Dermis microvascular lymphatic vessel endothelial cell (primary cell): ENCODE data around the gene CACNA1E. TPM values are rescaled to one million over a fixed set of nuclear protein-coding genes. Genes with fewer than 3 reads are reported as not detected.

ENCODE experiments used
- DNase-seq, 2 donors: peaks; one replicate each; pipeline versions ENCODE4 v3.0.0 to v3.0.0-alpha.2; 2010; ENCODE audit warnings: low read depth in 2 of 2
- total RNA-seq: library from RNA; depleted of rRNA; stranded (reverse); fragments of >200 nt; gene quantifications from 2 replicates; pipeline ENCODE4 v1.2.1, GENCODE V29; 2014

The CACNA1E gene
- under 0.01 TPM in 2 replicates for total RNA-seq

DNA sequence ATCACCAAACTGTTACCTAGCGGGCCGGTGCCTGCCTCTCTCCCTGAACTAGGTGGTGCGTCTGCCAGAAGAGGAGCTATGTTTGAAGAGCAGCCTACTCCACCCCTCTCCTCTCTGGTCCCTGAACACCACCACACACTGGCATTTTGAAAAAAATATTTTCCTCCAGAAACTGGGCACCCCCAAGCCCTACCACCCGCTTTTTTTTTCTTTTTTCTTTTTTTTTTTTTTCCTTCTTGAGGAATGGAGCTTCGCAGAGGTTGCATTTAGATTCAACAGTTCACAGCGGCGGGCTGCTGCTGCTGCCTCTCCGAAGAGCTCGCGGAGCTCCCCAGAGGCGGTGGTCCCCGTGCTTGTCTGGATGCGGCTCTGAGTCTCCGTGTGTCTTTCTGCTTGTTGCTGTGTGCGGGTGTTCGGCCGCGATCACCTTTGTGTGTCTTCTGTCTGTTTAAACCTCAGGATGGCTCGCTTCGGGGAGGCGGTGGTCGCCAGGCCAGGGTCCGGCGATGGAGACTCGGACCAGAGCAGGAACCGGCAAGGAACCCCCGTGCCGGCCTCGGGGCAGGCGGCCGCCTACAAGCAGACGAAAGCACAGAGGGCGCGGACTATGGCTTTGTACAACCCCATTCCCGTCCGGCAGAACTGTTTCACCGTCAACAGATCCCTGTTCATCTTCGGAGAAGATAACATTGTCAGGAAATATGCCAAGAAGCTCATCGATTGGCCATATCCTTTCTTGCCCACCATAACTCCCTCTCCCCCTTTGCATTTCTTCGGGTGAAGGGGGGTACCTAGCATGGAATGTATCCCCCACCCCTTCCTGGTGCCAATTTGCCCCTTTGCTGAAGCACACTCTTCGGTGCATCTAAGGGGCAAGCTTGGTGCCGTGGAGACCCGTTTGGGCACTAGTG is at the start of gene CACNA1E:
Gene CACNA1E, plus strand, starts transcription at position 233 of the 911 bp plus-strand sequence. Its CDS starts 228 bp downstream, at position 461.
- DNase-seq, result no peak

DNA sequence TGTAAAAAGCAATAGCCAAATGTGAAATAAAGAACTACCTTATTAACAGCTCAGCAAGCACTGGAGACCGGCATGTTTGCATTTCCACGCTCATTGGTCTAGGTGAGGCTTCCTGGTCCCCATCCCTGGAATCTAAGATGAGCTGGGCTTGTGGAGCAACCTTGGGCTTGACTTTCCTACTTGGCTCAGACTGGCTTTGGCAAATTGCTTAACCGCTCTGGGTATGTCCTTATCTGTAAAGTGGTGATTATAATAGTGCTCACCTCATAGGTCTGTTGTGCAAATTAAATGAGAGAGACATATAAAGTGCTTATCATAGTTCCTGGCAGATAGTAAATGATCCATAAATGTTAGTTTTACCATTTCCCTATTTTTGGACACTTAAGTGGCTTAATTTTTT is 49.4 kb upstream of the CACNA1E start:
- no peak for DNase-seq

DNA sequence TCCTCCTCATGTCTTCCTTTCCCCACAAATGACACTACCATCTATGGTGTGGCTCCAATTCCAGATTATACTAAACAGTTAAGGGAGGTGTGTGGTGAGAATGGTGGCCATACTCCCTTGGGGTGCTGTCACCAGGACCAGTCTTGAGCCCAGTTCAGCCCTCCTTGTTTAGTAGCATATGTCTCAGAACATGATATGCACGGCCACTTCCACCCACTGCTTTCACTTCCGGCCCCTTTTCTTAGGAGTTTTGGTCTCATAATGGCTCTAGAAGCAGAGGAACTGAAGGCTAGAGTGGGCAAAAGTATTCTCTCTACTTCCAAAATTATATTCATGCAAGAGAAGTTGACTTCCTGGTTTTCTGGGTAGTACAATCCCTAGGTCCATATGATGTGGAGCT is 45.3 kb upstream of the CACNA1E start:
- DNase-seq, result no peak

DNA sequence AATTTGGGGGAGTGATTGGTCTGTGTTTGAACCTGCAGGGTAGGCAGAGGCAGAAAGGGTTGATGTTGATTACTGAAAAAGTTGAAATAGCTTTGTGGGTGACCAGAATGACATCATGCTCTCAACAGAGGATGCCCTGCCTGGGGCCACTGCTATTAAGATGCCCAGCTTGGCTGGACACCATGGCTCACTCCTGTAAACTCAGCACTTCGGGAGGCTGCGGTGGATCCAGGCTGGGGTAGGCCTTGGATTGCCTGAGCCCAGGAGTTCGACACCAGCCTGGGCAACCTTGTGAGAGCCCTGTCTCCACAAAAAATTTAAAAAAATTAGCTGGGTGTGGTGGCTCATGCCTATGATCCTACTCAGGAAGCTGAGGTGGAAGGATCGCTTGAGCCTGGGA is 42.8 kb upstream of the CACNA1E start:
- no peak for DNase-seq

DNA sequence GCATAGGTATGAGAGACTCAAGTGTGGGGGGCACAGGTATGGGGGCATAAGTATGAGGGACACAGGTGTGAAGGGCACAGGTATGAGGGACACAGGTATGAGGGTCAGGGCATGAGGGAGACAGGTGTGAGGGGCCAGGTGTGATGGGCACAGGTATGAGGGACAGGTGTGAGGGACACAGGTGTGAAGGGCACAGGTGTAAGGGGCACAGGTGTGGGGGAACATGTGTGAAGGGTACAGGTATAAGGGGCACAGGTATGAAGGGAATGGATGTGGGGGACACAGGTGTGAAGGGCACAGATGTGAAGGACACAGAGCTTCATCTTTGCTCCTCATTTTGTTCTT is 41.2 kb upstream of the CACNA1E start:
- no peak for DNase-seq

DNA sequence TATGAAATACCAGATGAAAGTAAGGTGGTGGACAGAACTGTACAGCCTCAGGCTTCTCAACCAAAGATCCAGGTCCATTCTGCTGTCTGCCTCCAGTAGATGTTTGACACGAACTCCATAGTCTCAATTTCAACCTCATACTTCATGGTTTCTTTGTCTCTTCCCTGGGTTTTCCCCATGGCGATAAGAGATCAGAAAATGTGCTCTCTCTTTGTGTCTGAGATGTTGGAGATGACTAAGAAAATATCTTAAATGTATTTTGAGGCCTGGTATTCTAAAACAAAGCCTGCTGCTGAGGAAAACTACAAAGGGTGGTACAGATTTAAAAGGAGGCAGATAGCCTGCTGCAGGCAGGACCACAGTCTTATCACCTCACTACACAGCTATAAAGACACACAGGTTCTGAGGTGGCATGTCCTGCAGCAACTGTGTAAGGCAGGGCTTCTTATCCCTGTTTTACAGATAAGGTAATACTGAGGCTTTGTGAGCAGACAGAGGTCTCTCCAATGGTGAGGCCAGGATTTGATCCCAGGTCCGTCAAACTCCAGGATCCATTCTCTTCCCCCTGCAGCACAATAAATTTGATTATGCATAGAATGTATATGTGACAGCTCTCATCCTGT is 40.0 kb upstream of the CACNA1E start:
- no peak for DNase-seq

DNA sequence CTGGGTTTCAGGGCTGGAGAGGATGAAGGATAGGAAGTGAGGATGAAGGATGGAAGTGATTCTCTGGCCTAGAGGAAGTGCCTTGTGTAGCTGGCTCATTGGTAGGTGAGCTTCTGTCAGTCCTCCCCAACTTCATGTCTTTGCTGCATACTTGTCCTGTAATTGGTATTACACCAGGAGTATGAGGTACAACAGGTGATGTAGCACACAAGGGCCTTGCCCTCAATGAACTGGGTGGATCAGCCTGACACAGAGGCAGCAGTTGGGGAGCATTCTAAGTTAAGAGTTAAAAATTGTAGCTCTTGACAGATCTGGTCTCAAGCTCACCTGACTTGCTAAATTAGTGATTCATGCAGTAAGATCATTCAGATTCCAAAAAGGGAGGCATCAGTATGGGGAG is 37.9 kb upstream of the CACNA1E start:
- DNase-seq, result no peak

DNA sequence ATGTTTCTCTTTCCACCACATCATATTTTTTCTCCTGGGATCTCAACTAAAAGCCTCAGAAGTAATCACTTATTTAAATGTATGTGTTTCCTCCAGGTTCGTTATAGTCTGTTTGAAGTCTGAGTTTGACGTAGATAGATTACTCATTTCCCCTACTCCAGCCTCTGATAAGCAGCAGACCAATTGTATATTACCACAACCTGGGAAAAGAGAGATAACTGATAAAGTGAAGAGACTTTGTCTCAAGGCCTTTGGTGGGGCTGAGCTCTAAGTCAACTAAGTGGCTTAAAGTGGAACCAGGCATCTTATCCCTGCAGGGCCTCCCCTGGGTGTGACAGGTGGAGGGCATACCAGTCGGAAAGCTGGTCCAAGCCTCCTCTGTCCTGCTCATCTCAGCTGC is 34.9 kb upstream of the CACNA1E start:
- no peak for DNase-seq

DNA sequence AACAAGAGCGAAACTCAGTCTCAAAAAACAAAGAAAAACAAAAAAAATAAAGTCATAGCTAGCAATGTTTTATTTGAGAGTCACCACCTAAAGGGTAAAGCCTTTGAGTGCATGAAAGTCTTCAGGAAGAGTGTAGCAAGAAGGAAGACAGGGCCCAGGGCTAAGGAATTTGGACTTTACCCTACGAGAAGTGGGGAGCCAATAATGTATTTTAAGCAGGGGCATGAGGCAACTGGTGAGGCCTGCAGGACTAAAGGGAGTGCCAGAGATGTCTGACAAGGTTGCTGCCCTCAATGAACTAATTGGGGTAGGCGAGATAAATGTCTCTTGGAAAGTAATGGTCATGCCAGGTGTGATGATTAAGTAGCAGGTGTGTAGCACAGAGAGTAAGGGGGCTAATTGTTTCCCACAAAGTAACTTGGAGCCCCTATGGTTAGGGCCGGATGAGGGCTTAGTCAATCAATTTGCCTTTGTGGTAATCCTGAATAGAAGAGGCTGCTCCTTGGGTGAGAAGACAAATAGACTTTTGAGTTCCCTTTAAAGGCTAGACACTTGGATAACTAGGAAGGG is 31.6 kb upstream of the CACNA1E start:
- no peak for DNase-seq

DNA sequence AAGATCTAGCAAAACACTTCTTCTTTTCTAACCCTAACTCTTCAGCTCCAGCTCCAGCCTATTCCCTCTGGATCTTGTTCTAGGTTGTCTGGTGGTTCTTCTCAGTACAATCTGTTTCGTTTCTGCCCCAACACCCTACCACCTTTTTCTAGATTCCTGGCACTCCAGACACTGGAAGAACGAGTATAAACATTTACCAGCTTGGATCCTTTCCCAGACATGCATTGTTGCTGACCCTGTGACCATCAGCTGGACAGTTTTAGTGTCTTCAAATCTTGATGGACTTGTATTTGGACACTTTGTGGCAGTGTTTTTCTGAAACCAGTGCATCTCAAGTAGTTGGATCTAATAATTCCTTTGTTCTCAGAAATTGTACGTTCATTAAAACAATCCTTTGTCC is 30.6 kb upstream of the CACNA1E start:
- DNase-seq, result no peak

DNA sequence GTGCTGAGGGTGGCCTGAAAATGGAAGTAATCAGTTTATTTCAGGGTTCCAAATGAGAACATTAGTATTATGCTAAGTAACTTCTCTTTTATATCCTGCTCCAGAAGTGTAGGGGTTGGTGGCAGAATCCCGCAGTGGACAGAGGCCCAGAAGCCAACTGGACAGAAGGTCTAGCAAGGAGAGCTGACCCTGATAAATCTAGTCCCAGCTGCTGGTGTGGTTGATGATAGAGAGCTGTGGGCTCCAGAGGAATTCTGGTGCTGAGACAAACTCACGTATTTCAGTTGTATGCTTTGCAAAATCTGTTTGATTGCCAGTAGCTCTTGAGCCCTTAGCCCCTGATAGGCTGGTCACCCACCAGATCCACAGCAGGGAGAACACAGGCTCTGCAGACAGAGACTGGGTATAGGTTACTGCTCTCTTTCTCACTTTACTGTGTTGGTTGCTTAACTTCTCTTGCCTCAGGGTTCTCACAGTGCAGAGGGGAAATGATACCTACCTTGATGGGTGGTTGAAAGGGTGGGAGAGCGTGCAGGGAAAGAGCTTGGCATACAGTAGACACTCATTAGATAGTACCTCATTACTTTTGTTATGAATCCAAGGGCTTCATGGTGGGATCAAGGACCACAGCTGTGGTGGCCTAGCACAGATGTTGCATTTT is 29.6 kb upstream of the CACNA1E start:
- no peak for DNase-seq

DNA sequence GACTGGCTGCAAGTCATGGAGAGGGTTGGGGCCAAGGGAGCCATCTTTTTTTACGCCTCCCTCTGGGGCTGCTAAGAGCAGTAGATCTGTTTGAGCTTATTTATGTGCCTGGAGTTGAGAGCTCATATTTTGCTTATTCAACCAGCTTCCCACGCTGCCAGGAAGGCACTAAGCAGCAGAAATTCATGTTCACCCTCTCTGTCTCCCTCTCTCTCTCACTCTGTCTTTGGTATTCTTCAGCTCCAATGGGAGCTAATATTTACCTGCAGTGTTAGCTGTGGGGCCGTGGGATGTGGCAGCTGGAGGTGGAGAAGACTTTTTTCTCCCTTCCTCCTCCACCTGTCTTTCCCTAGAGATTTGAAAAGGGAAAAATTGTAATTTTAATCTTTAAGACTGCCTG is 26.8 kb upstream of the CACNA1E start:
- DNase-seq, result no peak

DNA sequence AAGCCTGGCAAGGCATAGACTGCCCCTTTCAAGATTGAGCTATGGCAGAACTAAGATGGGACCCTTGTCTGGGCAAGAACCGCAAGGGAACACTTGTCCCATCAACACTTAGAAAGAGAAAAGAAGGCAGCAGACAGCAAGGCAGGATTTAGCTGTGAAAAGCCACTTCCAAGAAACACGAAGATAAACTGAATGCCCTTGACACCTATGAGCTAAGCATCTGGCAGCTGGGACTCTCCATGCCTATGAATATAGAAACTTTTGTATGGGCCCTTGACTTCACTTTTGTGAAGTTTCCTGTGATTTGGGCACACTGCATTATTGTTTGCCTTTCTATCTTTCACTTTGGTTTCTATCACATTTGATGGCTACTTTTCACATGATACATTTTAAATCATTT is 24.9 kb upstream of the CACNA1E start:
- no peak for DNase-seq

DNA sequence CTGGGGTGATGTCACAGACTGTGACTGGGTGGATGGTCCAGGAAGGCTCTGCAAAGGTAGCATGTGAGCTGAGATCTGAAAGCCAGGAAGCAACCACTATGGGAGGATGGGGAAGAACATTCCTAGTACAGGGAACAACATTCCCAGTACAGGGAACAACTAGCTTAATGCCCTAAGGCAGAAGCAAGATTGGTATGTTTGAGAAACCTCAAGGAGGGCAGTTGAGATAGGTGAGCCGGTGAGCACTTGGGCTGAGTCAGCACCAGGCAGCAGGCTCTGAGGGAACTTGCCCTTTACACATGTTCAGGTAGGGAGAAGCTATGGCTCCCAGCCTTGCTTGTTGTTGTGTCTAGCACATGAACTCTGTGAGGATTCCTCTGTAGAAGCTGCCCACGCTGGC is 24.2 kb upstream of the CACNA1E start:
- DNase-seq, result no peak

DNA sequence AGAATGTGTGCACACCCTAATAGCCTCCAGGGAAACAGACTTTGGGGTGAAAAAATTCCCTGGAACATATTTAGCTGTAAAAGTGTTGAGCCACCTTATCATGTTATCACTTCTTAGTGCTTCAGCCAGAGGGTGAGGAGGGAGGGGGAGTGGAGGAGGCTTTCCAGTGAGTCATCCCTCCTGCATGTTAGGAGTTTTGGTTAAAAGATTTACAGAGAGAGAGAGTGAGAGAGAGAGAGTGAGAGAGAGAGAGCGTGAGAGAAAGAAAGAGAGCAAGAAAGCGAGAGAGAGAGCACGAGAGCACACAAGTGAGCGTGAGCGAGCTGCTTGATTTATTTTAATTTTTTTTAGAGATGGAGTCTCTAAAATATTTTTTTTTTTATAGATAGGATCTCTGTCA is 13.5 kb upstream of the CACNA1E start:
- DNase-seq, result no peak

DNA sequence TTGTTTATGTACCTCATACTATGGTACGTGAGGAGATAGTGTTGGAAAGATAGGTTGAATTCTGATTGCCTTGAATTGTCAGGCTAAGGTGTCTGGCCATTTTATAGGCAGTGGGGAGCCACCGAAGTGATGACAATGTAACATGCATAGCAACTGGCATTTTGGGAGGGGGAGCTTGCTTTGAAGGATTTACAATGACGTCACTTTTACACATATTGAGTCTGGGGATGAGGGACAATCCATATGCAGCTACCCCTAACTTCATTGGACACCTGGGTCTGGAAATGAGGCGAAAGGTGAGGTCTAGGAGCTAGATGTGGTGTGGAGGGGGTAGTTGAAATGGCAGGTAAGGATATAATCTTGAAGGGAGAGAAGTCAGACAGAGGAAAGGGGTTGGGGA is 7.7 kb upstream of the CACNA1E start:
- no peak for DNase-seq

DNA sequence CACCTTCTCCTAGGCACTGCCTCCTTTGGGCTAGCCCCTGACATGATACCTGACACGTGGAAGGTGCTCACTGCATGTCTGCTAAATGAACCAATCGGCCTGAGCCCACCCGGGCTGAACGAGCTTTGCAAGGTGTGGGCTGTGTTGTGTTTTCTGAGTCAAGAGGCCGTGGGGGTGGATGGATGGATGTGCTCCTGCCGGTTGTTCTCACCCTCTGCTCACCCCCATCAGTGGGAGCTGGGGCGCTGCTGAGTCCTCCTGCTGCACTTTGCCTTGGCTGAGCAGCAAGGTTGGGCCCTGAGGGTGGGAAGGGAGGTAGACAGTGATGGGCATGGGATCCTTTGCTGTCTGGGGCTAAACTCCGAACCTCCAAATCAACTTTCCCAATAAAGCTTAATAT is 6.7 kb upstream of the CACNA1E start:
- DNase-seq, result no peak

DNA sequence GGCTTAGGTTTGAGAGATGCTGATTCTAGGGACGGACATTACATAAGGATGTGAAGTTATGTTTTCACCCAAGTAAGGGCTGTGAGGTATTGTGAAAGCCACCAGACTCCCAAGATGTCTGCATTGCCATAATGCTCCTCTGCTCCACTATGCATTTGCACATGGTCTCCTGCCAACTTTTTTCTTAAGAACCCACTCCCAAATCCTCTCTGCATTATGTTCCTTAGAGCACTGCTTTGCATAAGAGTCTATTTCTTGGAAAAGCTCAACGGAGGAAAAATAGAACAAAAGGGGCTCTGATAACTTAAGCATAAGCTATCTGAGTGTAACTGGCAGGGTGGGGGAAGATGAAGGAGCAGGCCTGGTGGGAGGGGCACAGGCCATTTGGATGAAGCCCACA is 5.0 kb upstream of the CACNA1E start:
- DNase-seq, result no peak

DNA sequence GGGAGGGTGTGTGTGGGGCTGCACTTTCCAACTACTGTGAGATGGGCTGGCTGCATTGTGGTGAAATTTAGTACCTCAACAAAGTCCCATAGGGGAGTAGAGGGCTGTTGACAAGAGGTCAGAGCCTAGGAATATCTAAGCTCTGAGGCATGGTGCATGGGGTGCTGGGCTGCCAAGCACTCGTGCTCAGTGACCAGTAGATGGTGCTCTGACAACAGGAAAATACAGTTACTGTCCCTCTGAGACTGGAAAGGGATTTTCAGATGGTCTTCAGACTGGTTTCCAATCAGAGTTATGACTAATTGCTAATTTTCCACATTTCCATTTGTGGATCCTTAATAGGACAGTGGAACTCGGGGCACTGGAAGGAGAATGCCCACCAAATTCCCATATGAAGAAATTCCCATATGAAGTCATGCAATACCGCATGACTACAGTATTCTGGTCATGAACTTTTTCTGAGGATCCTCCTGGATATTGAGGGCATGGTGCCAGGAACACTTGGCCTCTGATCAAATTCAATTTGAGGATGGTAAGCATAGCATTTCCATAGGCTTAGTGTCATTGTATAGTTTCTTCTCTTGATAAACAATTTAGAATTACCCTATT is 4.1 kb upstream of the CACNA1E start:
- peak; percentile 71 for DNase-seq

DNA sequence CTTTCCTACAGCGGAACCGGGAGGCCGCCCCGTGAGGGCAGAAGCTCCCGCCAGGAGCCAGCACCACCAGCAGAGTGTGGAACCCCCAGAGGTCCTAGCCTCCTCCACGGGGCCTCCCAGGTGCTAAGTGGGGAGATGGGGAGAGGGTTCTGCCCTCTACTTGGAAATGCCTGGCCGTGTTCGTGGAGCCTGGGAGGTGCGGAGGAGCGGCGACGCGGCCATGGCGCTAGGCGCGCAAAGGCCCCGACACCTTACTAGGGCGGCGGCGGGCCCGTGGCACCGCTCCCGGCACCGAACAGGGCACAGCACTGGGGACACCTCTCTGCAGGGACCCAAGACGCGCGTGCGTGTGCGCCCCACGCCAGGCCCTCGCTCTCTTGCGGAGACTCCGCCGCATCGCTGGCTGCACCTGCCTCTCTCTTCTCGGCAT is 1.3 kb upstream of the CACNA1E start:
- no peak for DNase-seq

DNA sequence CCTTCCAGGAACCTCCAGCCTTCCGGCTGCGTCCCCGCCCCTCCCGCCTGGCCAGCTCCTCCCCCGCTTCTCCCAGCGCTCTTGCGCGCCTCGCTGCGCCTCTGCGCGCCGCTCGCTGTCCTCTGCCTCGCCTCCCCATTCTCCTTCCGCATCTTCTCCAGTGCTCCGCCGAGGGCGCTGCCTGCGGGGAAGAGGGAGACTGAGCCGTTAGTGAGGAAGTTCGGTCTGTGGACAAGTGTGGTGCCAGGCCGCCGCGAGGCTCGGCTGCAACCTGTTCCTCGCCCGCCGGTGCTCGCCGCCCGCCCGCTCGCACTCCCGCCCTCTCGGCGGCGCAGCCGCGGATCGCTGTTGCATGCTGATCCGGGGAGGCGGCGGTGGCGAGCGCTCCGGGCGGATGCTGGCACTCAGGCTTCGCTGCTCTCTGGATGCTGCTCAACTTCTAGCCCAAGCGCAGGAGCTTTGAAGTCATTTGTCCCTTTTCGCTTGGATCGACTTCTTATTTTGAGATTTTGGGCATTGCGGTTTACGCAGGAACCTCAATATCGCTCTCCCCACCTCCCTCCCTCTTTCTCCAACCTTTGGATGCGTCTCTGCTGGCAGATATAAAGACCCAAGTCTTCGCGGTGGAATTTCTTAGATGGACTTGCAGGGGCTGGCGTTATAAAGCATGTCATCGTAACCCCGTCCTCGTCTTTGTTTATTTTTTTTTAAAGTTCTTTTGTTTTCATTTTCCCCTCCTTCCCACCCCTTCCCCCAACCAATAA is 614 bp upstream of the CACNA1E start:
- DNase-seq, result peak in 1 of 2 donors; percentile 5
